Activated CD4-positive, CD25-positive, alpha-beta regulatory T cell treated with anti-CD3 and anti-CD28 coated beads, Interleukin-2, amount 50 U/mL, for 72 hours (primary cell): ENCODE data around the gene C6orf136.

ENCODE experiments used
- DNase-seq: peaks from one replicate; pipeline ENCODE4 v3.0.0; 2021

The C6orf136 gene, protein sequence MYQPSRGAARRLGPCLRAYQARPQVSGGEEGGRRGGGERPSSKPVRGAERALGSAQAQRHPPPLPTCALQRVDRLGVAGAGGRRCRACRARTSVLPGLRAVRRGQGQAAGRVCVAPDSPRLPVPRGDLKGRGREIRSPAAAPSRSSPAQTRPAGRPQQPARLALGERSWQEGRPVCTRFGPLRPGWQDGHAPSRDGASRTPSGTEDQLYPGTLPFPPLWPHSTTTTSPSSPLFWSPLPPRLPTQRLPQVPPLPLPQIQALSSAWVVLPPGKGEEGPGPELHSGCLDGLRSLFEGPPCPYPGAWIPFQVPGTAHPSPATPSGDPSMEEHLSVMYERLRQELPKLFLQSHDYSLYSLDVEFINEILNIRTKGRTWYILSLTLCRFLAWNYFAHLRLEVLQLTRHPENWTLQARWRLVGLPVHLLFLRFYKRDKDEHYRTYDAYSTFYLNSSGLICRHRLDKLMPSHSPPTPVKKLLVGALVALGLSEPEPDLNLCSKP

DNA sequence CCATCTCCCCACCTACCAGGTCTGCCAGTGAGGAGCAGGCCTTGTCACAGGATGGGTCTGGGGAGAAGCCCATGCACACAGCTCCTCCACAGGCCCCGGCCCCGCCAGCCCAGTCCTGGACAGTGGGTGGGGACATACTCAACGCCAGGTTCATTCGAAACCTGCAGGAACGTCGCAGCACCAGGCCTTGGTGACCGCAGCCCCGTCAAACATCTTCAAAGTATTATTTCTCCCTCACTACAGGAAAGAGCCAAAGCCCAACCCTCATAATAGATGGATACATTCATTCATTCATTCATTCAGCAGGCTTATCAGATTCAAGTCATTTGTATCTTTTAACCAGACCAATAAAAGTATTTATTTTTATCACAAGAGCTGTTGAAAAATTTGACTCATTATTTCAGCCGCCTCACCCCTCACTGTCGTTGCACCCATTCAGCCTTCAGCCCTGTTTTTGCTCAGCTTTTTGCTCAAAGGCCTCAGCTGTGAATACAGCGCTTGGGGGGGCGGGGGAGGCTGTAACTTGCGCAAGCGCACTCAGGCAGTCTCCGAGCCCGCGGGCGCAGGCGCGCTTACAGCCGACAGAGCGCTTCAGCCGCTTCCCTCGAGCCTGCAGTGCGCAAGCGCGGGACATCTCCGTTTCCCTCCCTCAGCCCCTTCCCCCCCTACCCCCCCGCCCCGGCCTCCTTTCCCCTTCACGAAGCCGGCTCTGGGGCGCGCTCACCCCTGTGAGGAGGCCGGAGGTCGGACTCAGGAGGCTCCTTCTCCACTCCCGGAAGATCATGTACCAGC is at the start of gene C6orf136:
Gene C6orf136 (plus strand): TSS at position 684 of the 792 bp plus-strand sequence. CDS start 99 bp downstream, at position 783.
- peak; percentile 88 for DNase-seq

DNA sequence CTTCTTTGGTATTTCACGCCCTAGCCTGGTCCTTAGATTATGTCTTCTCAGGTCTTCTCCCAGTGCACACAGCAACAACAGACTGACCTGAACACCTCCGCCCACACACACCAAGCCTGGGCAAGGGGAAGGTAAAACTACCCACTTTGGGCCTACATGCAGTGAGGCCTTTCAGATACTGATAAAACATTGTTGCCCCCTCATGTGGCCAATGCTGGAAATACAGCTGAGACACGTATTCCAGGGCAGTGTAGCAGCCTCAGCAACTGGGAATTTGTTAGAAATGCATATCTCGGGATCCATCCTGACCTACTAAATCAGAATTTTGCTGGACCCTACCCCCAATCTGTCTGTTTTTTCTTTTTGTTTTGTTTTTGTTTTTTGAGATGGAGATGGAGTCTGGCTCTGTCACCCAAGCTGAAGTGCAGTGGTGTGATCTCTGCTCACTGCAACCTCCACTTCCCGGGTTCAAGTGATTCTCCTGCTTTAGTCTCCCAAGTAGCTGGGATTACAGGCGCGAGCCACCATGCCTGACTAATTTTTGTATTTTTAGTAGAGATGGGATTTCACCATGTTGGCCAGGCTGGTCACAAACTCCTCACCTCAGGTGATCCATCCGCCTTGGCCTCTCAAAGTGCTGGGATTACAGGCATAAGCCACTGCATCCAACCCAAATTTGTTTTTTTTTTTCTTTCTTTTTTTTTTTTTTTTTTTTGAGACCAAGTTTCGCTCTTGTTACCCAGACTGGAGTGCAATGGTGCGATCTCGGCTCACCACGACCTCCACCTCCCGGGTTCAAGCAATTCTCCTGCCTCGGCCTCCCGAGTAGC is 49.4 kb upstream of the C6orf136 start:
- peak; percentile 81 for DNase-seq

DNA sequence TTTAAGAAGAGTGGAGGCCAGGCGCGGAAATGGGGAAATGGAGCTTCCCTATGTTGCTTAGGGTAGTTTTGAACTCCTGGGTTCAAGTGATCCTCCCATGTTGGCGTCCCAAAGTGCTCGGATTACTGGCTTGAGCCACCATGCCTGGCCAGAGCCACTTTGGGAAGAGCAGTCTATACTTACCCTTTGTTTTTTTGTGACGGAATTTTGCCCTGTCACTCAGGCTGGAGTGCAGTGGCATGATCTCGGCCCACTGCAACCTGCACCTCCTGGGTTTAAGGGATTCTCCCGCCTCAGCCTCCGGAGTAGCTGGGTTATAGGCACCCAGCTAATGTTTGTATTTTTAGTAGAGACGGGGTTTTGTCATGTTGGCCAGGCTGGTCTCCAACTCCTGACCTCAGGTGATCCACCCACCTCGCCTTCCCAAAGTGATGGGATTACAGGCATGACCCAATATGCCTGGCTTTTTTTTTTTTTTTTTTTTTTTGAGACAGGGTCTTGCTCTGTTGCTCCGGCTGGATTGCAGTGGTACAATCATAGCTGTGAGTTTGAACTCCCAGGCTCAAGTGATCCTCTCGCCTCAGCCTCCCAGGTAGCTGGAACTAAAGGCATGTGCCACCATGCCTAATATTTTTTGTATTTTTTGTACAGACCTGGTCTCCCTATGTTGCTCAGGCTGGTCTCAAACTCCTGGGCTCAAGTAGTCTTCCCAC is 47.9 kb upstream of the C6orf136 start:
- no peak for DNase-seq

DNA sequence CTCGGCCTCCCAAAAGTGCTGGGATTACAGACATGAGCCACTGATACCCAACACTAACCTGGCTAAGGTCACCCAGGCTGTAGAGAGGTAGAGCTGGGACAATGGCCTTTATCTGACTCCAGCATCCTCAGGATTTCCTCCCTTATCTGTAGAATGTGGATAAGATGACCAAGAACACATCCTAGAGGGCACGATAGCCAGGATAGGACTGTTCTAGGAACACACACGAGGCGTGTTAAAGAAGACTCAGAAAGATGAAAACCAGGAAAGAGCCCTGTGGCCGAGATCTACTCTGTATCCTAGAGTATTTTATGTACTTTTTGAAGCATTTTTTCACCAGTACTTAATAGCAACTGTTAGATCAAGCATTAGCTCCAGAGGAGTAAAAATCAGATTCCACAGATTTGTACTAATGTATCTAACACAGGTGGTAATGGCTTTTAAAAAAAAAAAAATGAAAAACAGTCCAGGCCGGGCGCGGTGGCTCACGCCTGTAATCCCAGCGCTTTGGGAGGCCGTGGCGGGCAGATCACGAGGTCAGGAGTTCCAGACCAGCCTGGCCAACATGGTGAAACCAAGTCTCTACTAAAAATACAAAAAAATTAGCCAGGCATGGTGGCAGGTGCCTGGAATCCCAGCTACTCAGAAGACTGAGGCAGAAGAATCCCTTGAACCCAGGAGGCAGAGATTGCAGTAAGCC is 47.2 kb upstream of the C6orf136 start:
- DNase-seq: no peak

DNA sequence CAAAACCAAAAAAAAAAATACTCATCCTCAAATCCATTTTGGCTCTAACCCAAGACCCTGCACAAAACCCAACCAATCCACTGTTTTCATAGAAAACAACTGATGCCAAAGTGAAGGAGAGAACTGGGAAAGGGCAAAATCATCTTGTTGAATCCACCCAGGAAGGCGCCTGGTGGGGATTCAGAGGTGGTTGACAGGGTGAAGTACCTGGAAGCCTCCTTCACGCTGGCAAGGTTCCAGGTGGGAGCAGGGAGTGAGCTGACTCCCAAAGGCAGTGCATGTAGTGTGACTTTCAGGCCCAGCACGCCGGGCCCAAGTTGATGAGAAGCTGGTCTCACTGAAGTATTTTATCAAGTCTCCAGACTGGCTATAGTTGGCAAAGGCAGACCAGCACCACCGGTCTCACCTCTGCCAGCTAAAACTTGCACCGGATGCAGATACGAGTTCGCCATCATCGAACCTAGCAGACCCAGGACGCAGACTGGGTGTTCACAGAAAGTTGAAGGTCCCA is 46.4 kb upstream of the C6orf136 start:
- no peak for DNase-seq

DNA sequence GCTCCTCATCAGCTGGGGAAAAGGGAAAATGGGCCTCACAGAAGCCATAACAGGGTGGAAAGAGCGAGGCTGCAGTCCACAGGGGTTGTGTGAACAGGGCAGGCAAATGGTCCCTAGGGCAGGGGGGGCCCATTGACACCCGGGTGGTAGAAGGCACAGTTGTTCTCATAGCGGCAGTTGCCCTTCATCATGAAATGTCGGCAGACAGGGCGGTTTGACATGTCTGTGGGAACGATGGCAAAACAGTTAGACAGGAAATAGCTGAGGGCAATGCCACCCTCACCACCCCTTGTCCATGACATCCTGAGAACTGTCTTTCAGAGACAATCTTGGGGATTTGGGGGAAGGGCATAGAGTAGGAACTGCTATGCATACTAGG is 45.5 kb upstream of the C6orf136 start:
- no peak for DNase-seq

DNA sequence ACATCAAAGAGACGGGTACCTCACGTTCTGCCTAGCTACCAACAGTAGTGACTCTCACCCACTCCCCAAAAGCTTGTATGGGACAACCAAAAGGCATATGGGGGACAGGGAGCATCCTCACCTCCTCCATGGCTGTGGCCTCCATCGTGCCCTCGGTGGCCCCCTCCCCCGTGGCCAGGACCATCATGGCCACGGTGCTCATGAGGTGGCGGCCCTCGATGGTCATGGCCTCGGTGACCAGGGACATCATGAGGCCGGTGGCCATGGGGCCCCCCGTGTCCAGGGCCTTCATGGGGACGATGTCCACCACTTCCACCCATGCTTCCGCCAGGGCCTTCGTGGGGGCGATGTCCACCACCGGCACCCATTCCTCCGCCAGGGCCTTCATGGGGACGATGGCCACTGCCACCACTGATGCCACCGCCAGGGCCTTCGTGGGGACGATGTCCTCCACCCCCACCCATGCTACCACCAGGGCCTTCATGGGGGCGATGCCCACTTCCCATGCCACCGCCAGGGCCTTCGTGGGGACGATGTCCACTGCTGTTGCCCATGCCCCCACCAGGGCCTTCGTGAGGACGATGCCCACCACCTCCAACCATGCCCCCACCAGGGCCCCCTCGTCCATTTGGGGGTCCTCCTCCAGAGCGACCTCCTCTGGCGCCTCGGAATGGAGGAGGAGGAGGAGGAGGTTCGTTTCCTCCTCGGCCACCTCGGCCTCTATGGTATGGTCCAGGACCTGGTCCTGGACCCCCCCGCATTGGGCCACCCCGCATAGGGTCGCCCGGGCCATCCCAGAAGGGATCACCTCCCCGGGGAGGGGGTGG is 44.9 kb upstream of the C6orf136 start:
- no peak for DNase-seq

DNA sequence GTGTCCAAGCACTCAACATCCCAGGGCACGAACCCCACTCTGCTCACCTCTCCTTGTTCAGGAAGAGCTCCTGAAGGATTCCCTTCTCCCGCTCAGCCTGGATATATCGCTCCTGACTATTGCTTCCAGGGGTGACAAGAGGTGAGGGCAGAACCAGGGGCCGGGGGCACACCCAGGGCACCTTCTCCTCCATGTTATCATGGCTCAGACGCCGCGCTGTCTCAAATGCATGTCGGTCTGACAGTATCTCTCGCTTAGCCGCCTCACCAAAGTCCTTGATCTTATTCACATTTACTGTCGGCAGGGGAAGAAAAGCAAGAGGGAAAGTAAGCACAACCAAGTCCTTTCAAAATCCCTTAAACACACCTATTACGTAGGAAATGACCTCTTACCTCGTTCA is 43.0 kb upstream of the C6orf136 start:
- no peak for DNase-seq

DNA sequence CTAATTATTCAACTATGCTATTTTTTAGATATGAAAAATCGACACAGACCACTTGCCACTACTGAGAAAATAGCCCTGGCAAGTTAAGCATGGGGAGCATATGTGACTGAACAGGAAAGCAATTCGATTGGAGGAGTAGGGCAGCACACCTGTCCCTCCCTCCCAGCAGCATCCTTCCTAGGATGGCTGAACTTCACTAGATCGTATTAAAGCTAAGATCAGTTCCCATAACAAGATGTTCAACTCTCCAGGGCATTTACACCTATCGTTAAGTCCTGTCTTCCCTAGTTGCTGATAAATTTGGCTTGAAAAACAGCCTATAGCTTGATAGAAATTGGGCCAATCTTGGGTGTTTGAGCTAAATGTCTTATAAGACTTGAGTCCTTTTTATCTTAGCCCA is 36.9 kb upstream of the C6orf136 start:
- DNase-seq: no peak

DNA sequence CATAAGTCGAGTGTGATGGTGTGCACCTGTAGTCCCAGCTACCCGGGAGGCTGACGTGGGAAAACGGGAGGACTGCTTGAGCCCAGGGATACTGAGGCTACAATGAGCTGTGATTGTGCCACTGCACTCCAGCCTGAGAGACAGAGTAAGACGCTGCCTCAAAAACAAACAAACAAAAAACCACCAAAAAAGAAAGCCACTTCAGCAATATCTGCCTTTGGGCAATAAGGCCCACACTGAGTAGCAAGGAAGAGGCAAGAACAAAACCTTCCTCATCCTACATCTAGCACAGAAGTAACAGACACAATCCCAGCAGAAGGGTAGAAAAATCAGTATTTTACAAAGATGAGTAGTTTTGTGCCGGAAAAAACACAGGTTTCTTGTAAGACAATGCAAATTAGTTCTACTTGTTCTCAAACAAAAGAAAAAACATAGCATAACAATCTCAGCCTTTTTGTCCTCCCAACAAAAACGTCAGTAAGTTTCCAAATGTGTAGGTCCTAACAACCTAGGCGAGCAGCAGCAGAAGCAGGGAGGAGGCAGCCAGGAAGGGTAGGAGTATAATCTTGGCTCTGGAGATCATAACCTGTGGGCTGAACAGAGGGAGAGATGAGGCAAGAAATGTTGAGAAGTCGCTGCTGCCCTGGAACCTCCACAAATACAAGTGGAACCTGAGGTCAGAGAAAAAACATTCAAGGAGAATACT is 35.6 kb upstream of the C6orf136 start:
- DNase-seq: no peak

DNA sequence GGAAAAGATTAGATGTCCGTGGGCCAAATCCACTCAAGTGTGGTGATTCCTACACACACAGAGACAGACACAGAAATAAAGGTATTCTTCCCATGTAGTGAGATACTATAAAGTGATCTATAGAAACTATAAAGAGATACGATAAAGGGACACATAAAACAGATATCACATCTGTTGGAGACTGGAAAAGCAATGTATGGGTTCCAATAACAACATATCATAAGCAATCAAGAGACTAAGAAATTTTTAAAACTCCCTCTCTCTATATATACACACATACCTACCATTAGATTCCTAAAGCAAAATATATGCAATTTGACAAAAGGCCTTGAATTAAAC is 35.1 kb upstream of the C6orf136 start:
- no peak for DNase-seq

DNA sequence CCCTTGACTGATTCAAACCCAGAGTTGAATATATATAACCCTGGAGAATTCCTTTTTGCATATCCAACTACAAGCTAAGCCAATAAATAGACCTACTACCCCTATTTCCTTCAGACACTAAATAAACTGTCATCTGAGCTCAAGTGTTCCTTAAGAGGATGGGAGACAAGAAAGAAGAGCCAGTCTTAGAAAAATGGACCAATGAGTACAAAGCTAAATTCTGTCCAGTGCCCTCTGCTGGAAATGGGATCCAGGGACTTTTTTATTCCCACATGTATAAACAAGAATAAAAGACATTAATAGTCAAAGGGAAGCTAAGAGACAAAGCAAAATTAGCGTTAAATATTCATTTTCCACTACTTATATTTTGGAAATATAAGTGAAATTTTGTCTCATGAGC is 34.7 kb upstream of the C6orf136 start:
- no peak for DNase-seq

DNA sequence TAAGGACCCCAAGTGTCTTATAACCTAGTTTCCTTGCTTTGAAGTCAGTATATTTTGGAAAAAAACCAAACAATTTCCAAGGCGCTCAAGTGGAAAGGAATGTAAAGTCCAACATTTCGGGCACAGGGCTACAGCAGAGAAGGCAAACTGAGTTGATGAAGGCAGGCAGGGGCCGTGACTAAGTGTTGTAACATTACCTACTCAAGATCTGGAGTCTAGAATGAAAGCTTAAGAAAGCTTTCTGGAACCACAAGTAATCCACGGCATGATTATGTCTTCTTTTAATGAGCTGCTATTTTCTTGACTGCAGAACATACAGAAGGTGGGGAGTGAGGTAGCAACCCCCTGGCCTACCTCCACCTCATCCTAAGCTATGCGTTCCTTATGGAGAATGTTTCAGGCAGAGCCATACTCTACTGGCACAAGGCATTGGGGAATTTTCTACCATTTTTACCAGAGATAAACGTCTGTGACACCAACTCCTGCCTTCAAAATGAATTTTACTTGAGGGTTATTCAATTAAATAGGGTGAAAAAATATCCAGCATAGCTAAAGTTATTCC is 34.2 kb upstream of the C6orf136 start:
- DNase-seq: no peak

DNA sequence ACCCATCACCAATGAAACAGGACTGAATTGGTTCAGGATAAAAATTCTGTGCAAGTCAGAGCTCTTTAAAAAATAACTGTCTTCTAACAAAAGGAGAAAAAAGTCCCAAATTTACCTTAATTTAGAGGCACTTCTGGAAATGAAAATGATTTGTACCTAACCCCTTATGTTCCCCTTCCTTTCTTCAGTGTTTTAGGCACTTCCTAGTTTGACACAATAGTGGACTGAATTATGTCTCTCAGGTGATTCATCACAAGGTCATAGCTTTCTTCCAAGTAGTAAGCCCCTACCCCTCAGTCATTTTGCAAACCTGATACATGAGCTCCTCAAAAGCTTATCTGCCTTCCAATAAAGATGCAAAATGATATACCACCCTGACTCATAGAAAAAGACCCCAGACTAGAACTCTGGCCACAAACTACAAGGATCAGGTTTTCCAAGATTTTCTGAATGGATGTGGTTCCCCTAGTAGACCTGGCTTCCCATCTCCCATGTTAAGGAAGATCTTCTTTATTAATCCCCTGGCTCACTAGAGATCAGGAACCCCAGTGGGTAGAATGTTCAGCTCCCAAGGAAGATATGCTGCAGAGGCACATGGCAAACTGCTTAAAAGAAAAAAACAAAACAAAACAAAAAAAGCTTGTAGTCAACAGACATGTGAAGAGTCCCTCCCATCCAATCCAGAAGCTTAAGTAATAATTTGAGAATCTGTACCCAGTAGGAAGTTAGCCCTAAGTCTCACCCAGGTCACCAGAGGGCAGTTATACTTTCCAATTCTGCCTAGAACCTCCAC is 33.5 kb upstream of the C6orf136 start:
- DNase-seq: no peak

DNA sequence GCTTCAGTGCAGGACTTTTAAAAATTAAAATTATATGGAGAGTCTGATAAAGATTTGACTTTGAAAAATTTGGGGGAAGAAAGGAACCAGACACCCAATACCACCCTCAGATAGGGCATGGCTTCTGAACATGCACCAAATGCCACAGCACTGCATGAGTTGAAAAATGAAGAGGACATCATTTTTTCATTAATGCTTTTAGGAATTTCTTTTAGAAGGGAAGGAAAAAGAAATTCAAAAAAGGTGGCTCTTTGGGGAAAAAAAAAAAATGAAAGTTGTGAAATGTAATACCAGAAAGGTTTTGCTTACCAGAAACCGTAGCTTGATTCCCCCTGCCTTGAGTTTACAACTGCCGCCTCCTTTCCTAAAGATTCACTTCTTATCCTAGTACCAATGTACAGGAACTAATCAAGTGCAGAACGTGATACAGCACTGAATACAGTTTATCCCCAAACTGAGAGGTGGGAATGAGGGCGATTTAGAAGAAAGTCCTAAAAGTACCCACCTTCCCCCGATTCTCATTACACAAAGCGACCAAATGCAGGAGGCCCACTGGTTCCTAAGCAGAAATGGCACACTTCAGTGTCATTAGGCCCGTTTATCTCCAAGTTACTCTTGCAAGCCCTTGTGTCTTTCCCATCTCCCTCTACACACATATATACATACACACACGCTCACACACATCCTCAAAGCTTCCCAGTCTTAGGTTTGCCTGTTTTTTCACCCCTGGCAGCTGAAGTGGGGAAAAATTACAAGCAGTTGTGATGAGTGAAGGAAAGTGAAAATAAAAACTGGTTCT is 32.7 kb upstream of the C6orf136 start:
- DNase-seq: no peak

DNA sequence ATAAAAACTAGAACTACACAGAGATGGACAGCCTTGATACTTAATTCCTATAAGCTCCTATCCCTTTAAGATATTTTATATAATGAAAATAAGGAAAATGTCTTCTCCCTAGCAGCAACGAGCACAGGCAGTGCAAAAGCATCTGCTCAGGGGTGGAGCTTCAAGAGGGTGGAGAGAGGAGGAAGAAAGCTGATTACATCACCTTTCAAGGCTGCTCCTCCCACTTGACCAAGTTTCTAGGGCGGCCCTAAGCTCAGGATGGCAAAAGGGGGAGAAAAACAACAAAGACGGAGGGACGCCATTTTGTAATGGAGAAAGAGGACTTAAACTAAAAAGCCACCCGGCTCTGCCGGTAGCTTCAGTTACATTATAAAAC is 32.1 kb upstream of the C6orf136 start:
- DNase-seq: peak; percentile 73

DNA sequence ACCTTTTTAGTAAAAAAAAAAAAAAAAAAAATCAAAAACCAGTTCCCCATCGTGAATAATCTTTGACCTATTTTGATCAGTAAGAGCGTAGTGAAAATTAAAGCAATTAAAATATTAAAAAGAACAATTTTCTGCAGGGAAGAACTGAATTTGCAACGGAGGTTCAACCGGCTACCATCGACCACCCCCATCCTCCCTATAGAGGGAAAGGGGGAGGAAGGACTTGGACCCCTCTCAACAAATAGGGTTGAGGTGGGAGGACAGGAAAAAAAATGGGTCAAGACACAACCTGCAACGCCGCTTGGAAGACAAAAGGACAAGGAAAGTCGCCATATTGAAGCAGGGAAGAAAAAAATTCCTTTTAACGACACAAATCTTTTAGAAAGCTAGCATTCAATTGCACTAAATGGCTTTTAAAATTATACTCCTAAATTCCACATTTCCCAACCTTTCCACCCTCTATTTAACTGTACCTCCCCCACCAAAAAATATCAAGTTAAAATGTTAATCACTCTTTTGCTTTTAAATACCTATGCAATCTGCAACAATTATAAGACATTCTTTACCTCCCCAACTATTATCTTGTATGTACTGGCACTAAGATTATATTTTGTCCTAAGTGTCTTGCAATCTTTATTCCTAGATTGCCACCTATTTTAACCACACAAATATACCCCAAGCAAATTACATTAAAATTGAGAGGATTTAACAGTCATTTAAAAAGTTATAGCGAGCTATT is 31.5 kb upstream of the C6orf136 start:
- DNase-seq: no peak
